Effector memory CD8-positive, alpha-beta T cell (primary cell): Measurements from ENCODE around the gene SSC5D.

Experiments
- ATAC-seq: fragments of 150-1000 bp; cut with Tn5 transposase; replicated peaks from 2 replicates; pipeline ENCODE4 v1.10.0; 2021; ENCODE audit warnings: mild to moderate bottlenecking, moderate library complexity
- DNase-seq, 3 experiments: peaks; one replicate each; pipeline ENCODE4 v3.0.0; 2021
- H3K27ac Mint-ChIP-seq, 2 donors: one replicate each; pipeline ENCODE4 v1.8.0; 2022; ENCODE audit warnings: mild to moderate bottlenecking in 2 of 2, mixed read lengths in 2 of 2, moderate library complexity in 2 of 2
- H3K27me3 Mint-ChIP-seq, 2 donors: one replicate each; pipeline ENCODE4 v1.8.0; 2022; ENCODE audit warnings: mixed read lengths in 2 of 2
- H3K36me3 Mint-ChIP-seq: one replicate; pipeline ENCODE4 v1.8.0; 2022; ENCODE audit warnings: mild to moderate bottlenecking, moderate library complexity, mixed read lengths; ENCODE audit not compliant: insufficient read depth
- H3K4me1 Mint-ChIP-seq, 2 donors: one replicate each; pipeline ENCODE4 v1.8.0; 2022; ENCODE audit warnings: low read depth in 2 of 2, mixed read lengths in 2 of 2
- H3K4me3 Mint-ChIP-seq, 2 donors: one replicate each; pipeline ENCODE4 v1.8.0; 2022; ENCODE audit warnings: mild to moderate bottlenecking in 2 of 2, mixed read lengths in 2 of 2, moderate library complexity in 2 of 2
- H3K9me3 Mint-ChIP-seq, 2 donors: one replicate each; pipeline ENCODE4 v1.8.0; 2022; ENCODE audit warnings: mixed read lengths in 2 of 2

The SSC5D gene

GRCh38 chr19:55471266-55471665 is 17.0 kb upstream of the SSC5D start:
- Mint-ChIP-seq H3K27me3 (no peaks in the 10 kb centered on the region), H3K4me1 (peaks cover 0 to 7% of the 10 kb centered on the region in 2 donors), H3K27ac (no peak overlapping the region), H3K4me3 (no peak overlapping the region), H3K9me3 (no peaks in the 10 kb centered on the region), H3K36me3 (peaks cover 7% of the 10 kb centered on the region)
- DNase-seq (no peak), ATAC-seq (no peak)

GRCh38 chr19:55472463-55472862 is 15.8 kb upstream of the SSC5D start:
- Mint-ChIP-seq H3K4me3 (no peak overlapping the region), H3K27ac (no peak overlapping the region), H3K4me1 (peaks cover 0 to 12% of the 10 kb centered on the region in 2 donors), H3K9me3 (no peaks in the 10 kb centered on the region), H3K27me3 (no peaks in the 10 kb centered on the region), H3K36me3 (peaks cover 17% of the 10 kb centered on the region)
- DNase-seq = no peak
- ATAC-seq = no peak

- Mint-ChIP-seq H3K27me3 (no peaks in the 10 kb centered on the region), H3K27ac (no peak overlapping the region), H3K4me1 (peaks cover 8 to 19% of the 10 kb centered on the region in 2 donors), H3K9me3 (no peaks in the 10 kb centered on the region), H3K36me3 (peaks cover 20% of the 10 kb centered on the region), H3K4me3 (no peak overlapping the region)
- ATAC-seq (no peak), DNase-seq (no peak)
Observed at GRCh38 chr19:55473225-55474012, 14.8 kb upstream of the SSC5D start.

- Mint-ChIP-seq H3K9me3 (no peaks in the 10 kb centered on the region), H3K4me3 (peak overlapping the region in 1 of 2 donors; percentile 36), H3K4me1 (peaks cover 18 to 29% of the 10 kb centered on the region in 2 donors), H3K27me3 (no peaks in the 10 kb centered on the region), H3K27ac (no peak overlapping the region), H3K36me3 (peaks cover 28% of the 10 kb centered on the region)
- ATAC-seq = no peak
- DNase-seq = no peak
Observed at GRCh38 chr19:55474269-55475265, 13.7 kb upstream of the SSC5D start.

- Mint-ChIP-seq H3K36me3 (peaks cover 36% of the 10 kb centered on the region), H3K9me3 (no peaks in the 10 kb centered on the region), H3K27ac (peak within 1 kb of the TSS; percentile 91 to 94), H3K4me1 (peaks cover 23 to 33% of the 10 kb centered on the region in 2 donors), H3K27me3 (no peaks in the 10 kb centered on the region), H3K4me3 (peak within 1 kb of the TSS; percentile 86 to 88)
- ATAC-seq = peak; percentile 91
- DNase-seq = peak; percentile 93 to 95 (median 95)
Observed at GRCh38 chr19:55476100-55476775, 12.0 kb upstream of the SSC5D start, which contains the start of gene ZNF628. Gene ZNF628 (plus strand): TSS chr19:55476617. CDS start chr19:55479911, 3,294 bp downstream.

GRCh38 chr19:55477905-55478304 is 10.3 kb upstream of the SSC5D start:
- no peaks in the 10 kb centered on the region for H3K9me3 Mint-ChIP-seq
- H3K27ac Mint-ChIP-seq = peak overlapping the region; percentile 24 to 72
- no peak for DNase-seq
- ATAC-seq = no peak
- H3K4me3 Mint-ChIP-seq = peak overlapping the region; percentile 86 to 88
- peaks cover 36% of the 10 kb centered on the region for H3K36me3 Mint-ChIP-seq
- no peaks in the 10 kb centered on the region for H3K27me3 Mint-ChIP-seq
- peaks cover 23 to 33% of the 10 kb centered on the region in 2 donors for H3K4me1 Mint-ChIP-seq

GRCh38 chr19:55478364-55478763 is 9.9 kb upstream of the SSC5D start:
- Mint-ChIP-seq H3K4me3 (peak overlapping the region; percentile 86 to 88), H3K4me1 (peaks cover 23 to 33% of the 10 kb centered on the region in 2 donors), H3K36me3 (peaks cover 40% of the 10 kb centered on the region), H3K27ac (peak overlapping the region; percentile 24 to 72), H3K27me3 (no peaks in the 10 kb centered on the region), H3K9me3 (no peaks in the 10 kb centered on the region)
- ATAC-seq = no peak
- DNase-seq = no peak

GRCh38 chr19:55479045-55479444 is 9.2 kb upstream of the SSC5D start:
- Mint-ChIP-seq H3K4me1 (peaks cover 23 to 33% of the 10 kb centered on the region in 2 donors), H3K9me3 (no peaks in the 10 kb centered on the region), H3K27me3 (no peaks in the 10 kb centered on the region), H3K4me3 (peak overlapping the region; percentile 32 to 88), H3K27ac (no peak overlapping the region), H3K36me3 (peaks cover 47% of the 10 kb centered on the region)
- ATAC-seq (no peak), DNase-seq (no peak)

GRCh38 chr19:55479451-55480230 is 8.6 kb upstream of the SSC5D start:
- peak overlapping the region in 1 of 2 donors; percentile 32 for H3K4me3 Mint-ChIP-seq
- DNase-seq (no peak), ATAC-seq (no peak)
- H3K4me1 Mint-ChIP-seq = peaks cover 23 to 35% of the 10 kb centered on the region in 2 donors
- H3K36me3 Mint-ChIP-seq = peaks cover 53% of the 10 kb centered on the region
- H3K27ac Mint-ChIP-seq = peak overlapping the region in 1 of 2 donors; percentile 75
- H3K27me3 Mint-ChIP-seq = no peaks in the 10 kb centered on the region
- H3K9me3 Mint-ChIP-seq = no peaks in the 10 kb centered on the region

GRCh38 chr19:55481148-55481793 is 7.0 kb upstream of the SSC5D start:
- H3K9me3 Mint-ChIP-seq = no peaks in the 10 kb centered on the region
- peaks cover 58% of the 10 kb centered on the region for H3K36me3 Mint-ChIP-seq
- DNase-seq (no peak), ATAC-seq (no peak)
- H3K27ac Mint-ChIP-seq = no peak overlapping the region
- H3K4me1 Mint-ChIP-seq = peaks cover 28 to 35% of the 10 kb centered on the region in 2 donors
- H3K4me3 Mint-ChIP-seq = no peak overlapping the region
- H3K27me3 Mint-ChIP-seq = no peaks in the 10 kb centered on the region

GRCh38 chr19:55481794-55482155 is 6.5 kb upstream of the SSC5D start:
- H3K27me3 Mint-ChIP-seq = no peaks in the 10 kb centered on the region
- H3K9me3 Mint-ChIP-seq = no peaks in the 10 kb centered on the region
- H3K4me3 Mint-ChIP-seq = no peak overlapping the region
- DNase-seq (no peak), ATAC-seq (no peak)
- H3K36me3 Mint-ChIP-seq = peaks cover 55% of the 10 kb centered on the region
- H3K4me1 Mint-ChIP-seq = peaks cover 28 to 36% of the 10 kb centered on the region in 2 donors
- no peak overlapping the region for H3K27ac Mint-ChIP-seq
